Smooth muscle cell of the brain vasculature (primary cell): ENCODE results near the gene LURAP1L.

ENCODE experiments used
- DNase-seq: peaks from one replicate; pipeline ENCODE4 v3.0.0-alpha.2; 2012; ENCODE audit warnings: low read depth, low spot score

LURAP1L gene

DNA sequence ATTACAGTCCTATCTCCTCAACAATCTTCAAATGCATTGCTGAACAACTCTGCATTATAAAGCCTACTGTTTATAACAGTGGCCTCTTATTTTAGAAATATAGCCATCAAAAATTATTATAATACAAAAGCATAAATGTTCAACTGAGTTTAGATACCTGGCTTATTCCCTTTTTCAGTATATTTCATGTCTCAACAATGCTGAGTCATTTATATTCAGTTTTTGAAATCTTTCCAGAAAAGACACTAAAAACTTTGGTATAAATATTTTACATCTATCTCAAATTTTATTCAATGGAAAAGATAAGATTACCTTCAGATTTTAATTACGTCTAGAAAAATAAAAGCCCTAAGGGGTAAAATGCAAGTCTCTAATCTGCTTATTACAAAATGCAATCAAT is 37.9 kb downstream of the LURAP1L start:
- no peak for DNase-seq

GRCh38 chr9:12813533-12813932 is 38.7 kb downstream of the LURAP1L start:
- DNase-seq, result no peak

- DNase-seq, result peak; percentile 79
Observed at GRCh38 chr9:12813960-12814876, 39.4 kb downstream of the LURAP1L start.

- no peak for DNase-seq
Observed at GRCh38 chr9:12814877-12815237, 40.0 kb downstream of the LURAP1L start.

DNA sequence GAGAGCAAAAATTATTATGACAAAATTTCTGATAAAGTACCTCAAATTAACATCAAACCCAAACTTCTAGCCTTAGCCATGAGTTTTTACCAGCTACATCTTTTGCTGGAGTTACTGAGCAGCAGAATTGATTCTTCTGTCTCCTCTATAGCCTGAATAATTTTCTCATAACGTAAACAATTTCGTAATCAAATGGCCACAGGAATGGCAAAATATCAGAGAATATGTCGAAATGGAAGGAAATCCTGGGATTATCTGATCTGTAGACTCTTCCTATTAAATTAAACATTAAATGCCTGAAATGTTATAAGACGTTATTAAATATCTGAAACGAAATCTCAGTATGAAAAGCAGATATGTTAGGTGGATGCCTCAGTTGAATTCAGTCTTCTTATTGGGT is 41.1 kb downstream of the LURAP1L start:
- no peak for DNase-seq

- DNase-seq, result no peak
Observed at GRCh38 chr9:12816656-12817101, 41.9 kb downstream of the LURAP1L start.

- DNase-seq, result no peak
Observed at GRCh38 chr9:12817702-12818101, 42.9 kb downstream of the LURAP1L start.

GRCh38 chr9:12818431-12819000 is 43.7 kb downstream of the LURAP1L start:
- no peak for DNase-seq

DNA sequence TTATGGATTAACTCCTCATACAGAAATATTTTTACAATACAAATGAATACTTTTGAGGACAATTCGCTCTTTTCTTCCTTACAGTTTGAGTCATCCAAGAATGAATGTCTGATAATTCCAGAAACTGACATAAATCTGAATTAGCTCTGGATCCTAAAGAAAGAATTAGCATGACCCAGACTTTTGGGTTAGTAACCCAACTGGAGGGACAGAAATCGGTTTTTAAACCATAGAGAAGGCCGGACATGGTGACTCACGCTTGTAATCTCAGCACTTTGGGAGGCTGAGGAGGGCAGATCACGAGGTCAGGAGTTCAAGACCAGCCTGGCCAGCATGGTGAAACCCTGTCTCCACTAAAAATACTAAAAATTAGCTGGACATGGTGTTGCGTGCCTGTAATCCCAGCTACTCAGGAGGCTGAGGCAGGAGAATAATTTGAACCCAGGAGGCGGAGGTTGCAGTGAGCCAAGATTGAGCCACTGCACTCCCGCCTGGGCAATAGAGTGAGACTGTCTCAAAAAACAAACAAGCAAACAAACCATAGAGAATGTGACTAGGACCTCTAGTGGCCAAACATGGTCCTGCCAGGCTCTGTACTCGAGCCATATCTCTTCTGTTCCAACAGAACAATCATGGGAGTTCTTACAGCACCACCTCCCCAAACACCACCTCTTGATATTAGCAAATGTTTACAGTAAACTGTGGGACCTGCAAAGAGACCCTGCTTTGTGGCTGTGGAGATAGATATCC is 44.8 kb downstream of the LURAP1L start:
- DNase-seq, result no peak

- no peak for DNase-seq
Observed at GRCh38 chr9:12822111-12822510, 47.3 kb downstream of the LURAP1L start.

GRCh38 chr9:12826924-12827565 is 52.2 kb downstream of the LURAP1L start:
- DNase-seq, result no peak

GRCh38 chr9:12833701-12834100 is 58.9 kb downstream of the LURAP1L start:
- DNase-seq, result no peak

DNA sequence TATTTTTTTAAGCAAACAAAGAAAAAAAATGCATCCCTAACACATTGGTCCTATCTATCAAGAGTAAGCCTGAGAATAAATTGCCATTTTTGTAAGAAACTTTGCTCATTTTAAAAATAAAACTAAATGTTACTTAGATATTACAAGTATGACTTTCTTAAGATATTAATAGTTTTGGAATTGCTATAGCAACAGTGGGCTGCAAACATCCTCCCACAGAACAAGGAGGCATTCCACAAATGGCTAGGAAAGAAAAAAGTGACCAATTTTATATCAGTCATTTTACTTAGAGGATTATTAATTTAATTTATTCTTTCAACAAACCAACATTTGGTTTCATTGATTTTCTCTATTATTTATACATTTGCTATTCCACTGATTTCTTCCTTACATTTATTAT is 63.7 kb downstream of the LURAP1L start:
- no peak for DNase-seq

- no peak for DNase-seq
Observed at GRCh38 chr9:12843735-12844134, 68.9 kb downstream of the LURAP1L start.

DNA sequence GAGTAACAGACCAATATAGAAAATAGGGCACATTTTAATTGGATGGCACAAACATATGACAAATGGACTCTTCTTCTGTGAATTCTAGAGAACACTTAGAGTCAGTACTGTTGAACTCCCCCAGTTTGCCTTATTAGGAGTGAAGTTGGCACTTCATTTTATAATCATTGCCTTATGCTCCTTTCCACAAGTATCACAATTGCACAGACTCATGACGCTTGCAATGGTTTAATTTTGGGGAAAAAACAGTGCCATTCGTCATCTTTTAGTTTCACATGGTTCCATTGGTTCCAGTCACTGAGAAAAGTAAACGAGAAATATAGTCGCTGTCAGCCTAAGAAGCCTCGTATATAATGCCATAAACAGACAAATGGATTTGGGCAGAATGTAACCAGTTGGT is 71.2 kb downstream of the LURAP1L start:
- no peak for DNase-seq

- DNase-seq, result no peak
Observed at GRCh38 chr9:12847561-12847960, 72.7 kb downstream of the LURAP1L start.

DNA sequence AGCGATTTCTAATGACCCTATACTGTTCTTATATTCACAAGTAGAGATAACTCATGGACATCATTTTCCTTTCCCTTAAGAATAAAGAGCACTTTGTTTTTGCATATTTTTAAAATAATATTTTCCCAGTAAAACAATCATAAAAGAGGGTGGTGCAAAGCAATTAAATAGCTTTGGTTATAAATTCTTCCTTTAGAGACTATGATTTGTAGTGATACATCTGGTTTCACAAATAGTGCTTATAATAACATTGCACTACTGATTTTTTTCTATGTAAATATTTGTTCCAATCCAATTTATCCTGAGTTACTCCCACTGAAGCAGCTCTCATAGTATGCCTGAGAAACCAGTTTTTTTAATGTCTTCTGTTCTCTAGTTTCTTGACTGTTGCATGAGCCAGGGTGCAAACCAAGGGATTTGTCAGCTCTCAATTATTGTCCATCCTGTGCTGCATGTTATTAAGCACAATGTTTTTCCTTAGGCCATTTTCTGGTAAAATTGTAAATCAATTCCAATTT is 74.7 kb downstream of the LURAP1L start:
- DNase-seq, result no peak

DNA sequence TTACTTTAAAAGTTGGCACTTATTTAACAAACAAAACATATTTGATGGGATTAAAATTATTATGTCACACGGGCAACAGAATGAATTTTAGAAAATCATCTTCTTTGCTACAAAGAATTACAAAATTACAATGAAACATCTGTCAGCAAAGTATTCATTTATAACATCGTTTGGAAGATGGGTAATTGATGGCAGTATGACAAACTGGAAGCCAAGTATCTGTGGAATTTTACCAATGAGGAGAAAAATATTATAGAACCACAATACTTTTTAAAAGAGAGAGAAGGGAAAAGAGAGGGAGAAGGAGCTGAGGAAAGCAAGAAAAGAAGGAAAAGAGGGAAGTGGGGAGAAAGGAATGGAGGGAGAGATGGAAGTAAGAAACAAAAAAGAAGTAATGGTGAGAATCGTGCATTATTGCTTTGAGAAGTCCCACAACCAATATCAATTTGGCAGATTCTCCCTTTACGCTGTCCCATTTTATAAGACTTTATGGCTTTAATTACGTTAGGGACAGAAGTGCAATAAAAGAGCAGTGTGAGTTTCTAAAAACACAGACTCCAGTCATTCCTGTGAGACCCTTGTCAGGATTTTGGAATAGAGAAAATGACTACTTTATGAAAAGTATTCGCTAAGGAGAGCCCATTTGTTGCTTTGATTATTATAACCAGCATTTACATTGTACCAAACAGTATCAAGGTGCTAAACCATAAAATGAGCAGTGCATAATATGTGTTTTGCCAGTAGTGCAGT is 76.7 kb downstream of the LURAP1L start:
- no peak for DNase-seq

DNA sequence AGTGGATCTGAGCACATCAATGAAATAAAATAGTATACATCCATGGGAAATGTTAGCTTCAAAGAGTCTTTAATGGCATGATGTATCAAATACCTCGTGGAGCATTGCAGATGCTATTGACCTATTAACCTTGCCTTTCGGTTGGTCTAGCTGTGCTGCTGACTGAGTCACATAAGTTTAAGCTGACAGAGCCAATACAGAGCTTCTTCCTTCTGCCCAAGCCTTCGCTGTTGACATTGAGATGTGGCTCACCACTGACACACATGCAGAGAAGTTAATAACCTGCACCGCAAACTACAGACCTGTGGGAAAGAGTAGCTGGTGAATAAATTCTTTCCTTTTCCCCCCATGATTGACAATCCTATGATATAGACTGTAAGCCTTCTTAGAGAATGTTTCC is 78.2 kb downstream of the LURAP1L start:
- no peak for DNase-seq

DNA sequence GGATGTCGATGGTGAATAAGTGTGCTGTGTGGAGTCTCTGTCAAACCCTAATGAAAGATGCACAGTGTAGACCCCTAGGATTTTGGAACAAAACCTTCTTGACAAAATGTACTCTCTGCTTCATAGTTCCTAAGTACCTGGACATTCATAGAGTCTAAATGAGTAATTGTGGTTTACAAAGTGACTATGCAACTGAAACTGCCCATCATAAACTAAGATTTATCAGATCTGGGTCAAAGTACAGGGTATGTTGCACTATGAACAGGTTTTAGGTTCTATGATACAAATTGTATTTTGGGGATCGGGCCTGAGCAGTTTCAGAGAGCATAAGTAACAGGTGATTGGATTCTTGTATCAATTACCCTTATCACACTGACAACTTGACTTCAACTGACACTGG is 79.4 kb downstream of the LURAP1L start:
- no peak for DNase-seq

DNA sequence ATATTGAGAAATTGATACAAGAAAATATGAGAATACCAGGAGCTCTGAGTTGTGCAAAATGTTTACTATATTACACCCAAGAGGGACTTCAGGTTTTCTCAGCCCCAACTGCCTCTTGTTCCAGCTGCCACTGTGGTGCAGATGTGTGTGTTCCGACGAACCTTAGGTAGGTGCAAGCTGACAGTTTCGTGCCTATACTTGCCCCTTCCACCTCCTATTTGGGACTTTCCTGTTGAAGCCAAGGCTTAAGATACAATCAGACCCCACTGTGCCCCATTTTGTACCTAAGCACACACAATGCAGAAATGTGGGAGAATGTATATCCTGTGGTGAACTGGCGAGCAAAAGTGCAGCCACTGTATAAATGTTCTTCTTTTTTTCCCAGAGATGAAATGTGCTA is 80.2 kb downstream of the LURAP1L start:
- DNase-seq, result no peak
